PFSK-1 (cell line): Measurements from ENCODE around the gene RNF207.

ENCODE experiments used
- FOXP2 ChIP-seq: optimal IDR thresholded peaks from 2 replicates; pipeline ENCODE3; 2011; ENCODE audit warnings: borderline replicate concordance, control low read depth, inconsistent platforms; ENCODE audit not compliant: insufficient read depth; ENCODE audit errors: extremely low read length, extremely low read depth
- POLR2AphosphoS5 ChIP-seq: IDR thresholded peaks from 2 replicates; pipeline ENCODE4 v1.6.1; 2012; ENCODE audit warnings: low read depth, mild to moderate bottlenecking, control low read depth, low read length, moderate library complexity
- REST ChIP-seq, 2 experiments: IDR thresholded peaks; 2 replicates each; pipeline versions ENCODE4 v1.6.1 to v1.8.0; 2011 to 2012; ENCODE audit warnings: low read depth in 2 of 2, low read length in 2 of 2, control low read depth in 1 of 2, inconsistent platforms in 1 of 2, mild to moderate bottlenecking in 1 of 2, moderate library complexity in 1 of 2; ENCODE audit not compliant: insufficient read depth in 1 of 2
- SIN3A ChIP-seq: IDR thresholded peaks from 2 replicates; pipeline ENCODE4 v1.6.1; 2012; ENCODE audit warnings: mild to moderate bottlenecking, low read length, moderate library complexity, borderline replicate concordance; ENCODE audit not compliant: insufficient read depth
- TAF1 ChIP-seq: IDR thresholded peaks from 2 replicates; pipeline ENCODE4 v1.6.1; 2012; ENCODE audit warnings: low read length, control low read depth, borderline replicate concordance; ENCODE audit not compliant: insufficient read depth

RNF207 gene

GRCh38 chr1:6210591-6211355, 4.9 kb downstream of the RNF207 start:
- TF ChIP-seq POLR2AphosphoS5 = no peak
- no peak for TF ChIP-seq SIN3A
- TF ChIP-seq FOXP2 = no peak
- no peak for TF ChIP-seq TAF1
- TF ChIP-seq REST (IDR thresholded peaks at IDR 0.05; ENCODE audit: insufficient read depth in 1 of 2, low read depth in 2 of 2, low read length in 2 of 2) = no peak

- TF ChIP-seq SIN3A (no peak), TAF1 (no peak), FOXP2 (no peak), POLR2AphosphoS5 (no peak), REST (IDR thresholded peaks at IDR 0.05; ENCODE audit: insufficient read depth in 1 of 2, low read depth in 2 of 2, low read length in 2 of 2) (no peak)
Observed at GRCh38 chr1:6211731-6212130, 5.8 kb downstream of the RNF207 start.

GRCh38 chr1:6212193-6212959, 6.5 kb downstream of the RNF207 start:
- TF ChIP-seq POLR2AphosphoS5 (no peak), SIN3A (no peak), FOXP2 (no peak), REST (IDR thresholded peaks at IDR 0.05; ENCODE audit: insufficient read depth in 1 of 2, low read depth in 2 of 2, low read length in 2 of 2) (no peak), TAF1 (no peak)

- TF ChIP-seq TAF1 (no peak), SIN3A (no peak), POLR2AphosphoS5 (no peak), FOXP2 (no peak), REST (IDR thresholded peaks at IDR 0.05; ENCODE audit: insufficient read depth in 1 of 2, low read depth in 2 of 2, low read length in 2 of 2) (no peak)
Observed at GRCh38 chr1:6218375-6219164, 12.7 kb downstream of the RNF207 start.
